ENCODE data around the gene FES. TPM values are rescaled to one million over a fixed set of nuclear protein-coding genes. Genes with fewer than 3 reads are reported as not detected.
"Not testable (repeated sequence)": the region's sequence is repeated elsewhere in the genome, so short reads cannot be mapped to it uniquely, and the experiment has no call there.

The FES gene
- total RNA-seq, 1 experiment from 2014 or later, result 0.16 TPM

DNA sequence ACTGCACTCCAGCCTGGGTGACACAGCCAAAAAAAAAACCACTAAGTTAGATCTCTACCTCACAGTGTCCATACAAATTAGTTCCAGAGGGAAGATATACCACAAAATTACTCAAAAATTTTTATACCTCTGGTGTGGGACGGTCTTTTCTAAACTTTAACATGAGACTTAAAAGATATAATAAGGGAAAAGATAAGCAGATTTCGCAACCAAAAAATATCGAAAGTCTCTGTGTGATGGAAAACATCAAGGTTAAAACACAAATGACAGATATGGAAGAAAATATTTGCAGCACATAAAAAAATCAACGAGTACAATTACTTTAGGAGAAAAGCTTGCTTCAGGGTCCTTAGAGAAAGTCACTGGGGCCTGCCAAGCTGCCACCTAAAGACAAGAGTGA lies 37.6 kb downstream of the FES start:
- H3K27me3 ChIP-seq (replicated peaks), result no peaks in the 10 kb centered on the region
- H3K9me3 ChIP-seq (replicated peaks), result no peaks in the 10 kb centered on the region
- H3K4me1 ChIP-seq (replicated peaks), result no peaks in the 10 kb centered on the region
- H3K36me3 ChIP-seq, result peaks cover 16% of the 10 kb centered on the region
- H3K4me3 ChIP-seq, result no peak overlapping the region
- no peak for DNase-seq (ENCODE audit: low read depth in 1 of 2, low spot score in 2 of 2)
- no peak overlapping the region for H3K27ac ChIP-seq

DNA sequence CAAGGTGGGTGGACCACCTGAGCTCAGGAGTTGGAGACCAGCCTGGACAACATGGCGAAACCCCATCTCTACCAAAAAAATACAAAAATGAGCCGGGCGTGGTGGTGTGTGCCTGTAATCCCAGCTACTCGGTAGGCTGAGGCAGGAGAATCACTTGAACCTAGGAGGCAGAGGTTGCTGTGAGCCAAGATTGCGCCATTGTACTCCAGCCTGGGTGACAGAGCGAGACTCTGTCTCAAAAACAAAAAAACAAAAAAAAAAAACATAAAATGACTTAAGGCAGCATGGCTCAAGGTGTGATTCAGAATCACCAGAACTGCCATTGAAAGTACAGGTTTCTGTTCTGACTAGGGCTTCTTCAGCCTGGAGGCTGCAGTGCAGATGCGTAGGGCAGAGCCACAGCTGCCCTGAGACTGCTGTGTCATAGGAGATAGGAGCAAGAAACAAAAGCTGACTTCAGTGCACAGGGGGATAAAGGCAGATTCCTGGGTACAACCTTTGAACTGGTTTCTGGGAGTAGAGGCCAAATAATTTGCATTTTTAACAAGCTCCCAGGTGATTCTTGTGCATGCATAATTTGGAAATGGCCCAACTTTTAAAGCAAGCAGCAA lies 38.5 kb downstream of the FES start:
- DNase-seq (ENCODE audit: low read depth in 1 of 2, low spot score in 2 of 2); H3K9me3 ChIP-seq (replicated peaks); H3K4me1 ChIP-seq (replicated peaks); H3K4me3 ChIP-seq; H3K27ac ChIP-seq; H3K27me3 ChIP-seq (replicated peaks): not testable (repeated sequence)
- H3K36me3 ChIP-seq, result peaks cover 16% of the 10 kb centered on the region

DNA sequence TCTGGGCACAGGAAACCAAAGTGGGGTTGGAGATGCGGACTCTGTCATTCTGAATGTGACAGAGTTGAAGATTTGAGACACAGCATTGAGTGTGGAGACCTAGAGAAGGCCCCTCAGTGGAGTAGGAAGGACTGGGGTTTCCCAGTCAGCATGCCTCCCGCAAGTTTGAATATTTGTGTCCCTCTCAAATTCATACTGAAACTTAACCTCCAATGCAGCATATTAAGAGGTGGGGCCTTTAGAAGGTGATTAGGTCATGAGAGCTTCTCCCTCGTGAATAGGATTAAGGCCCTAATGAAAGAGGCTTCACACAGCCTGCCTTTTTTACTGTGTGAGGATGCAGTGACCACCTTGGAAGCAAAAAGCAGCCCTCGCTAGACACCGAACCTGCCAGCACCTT lies 40.1 kb downstream of the FES start:
- no peak for DNase-seq (ENCODE audit: low read depth in 1 of 2, low spot score in 2 of 2)
- no peaks in the 10 kb centered on the region for H3K4me1 ChIP-seq (replicated peaks)
- H3K4me3 ChIP-seq, result no peak overlapping the region
- H3K9me3 ChIP-seq (replicated peaks), result no peaks in the 10 kb centered on the region
- peaks cover 8% of the 10 kb centered on the region for H3K36me3 ChIP-seq
- H3K27me3 ChIP-seq (replicated peaks), result no peaks in the 10 kb centered on the region
- no peak overlapping the region for H3K27ac ChIP-seq

DNA sequence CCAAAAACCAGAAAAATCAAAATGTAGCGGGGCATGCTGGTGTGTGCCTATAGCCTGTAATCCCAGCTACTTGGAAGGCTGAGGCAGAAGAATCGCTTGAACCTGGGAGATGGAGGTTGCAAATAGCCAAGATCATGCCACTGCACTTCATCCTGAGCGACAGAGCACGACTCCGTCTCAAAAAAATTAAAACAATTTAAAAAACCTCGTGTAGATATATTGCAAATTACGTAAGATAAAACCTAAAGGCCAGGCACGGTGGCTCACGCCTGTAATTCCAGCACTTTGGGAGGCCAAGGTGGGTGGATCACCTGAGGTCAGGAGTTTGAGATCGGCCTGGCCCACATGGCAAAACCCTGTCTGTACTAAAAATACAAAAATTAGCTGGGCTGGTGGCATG lies 42.5 kb downstream of the FES start:
- H3K27me3 ChIP-seq (replicated peaks); H3K27ac ChIP-seq; DNase-seq (ENCODE audit: low read depth in 1 of 2, low spot score in 2 of 2); H3K4me1 ChIP-seq (replicated peaks); H3K9me3 ChIP-seq (replicated peaks); H3K4me3 ChIP-seq; H3K36me3 ChIP-seq: not testable (repeated sequence)

DNA sequence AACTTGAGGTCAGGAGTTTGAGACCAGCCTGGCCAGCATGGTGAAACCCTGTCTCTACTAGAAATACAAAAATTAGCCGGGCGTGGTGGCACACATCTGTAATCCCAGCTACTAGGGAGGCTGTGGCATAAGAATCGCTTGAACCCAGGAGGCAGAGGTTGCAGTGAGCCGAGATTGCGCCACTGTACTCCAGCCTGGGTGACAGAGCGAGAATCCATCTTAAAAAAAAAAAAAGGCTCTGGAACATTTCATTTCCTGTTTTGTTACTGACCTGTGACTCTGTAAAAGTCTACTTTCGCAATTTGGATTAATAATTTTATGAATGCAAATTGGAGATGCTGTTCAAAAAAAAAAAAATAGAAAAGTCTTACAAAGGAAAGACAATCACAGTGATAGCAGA lies 43.8 kb downstream of the FES start:
- H3K4me3 ChIP-seq; H3K36me3 ChIP-seq; H3K27ac ChIP-seq; H3K27me3 ChIP-seq (replicated peaks); DNase-seq (ENCODE audit: low read depth in 1 of 2, low spot score in 2 of 2); H3K9me3 ChIP-seq (replicated peaks): not testable (repeated sequence)
- H3K4me1 ChIP-seq (replicated peaks), result peaks cover 15% of the 10 kb centered on the region

DNA sequence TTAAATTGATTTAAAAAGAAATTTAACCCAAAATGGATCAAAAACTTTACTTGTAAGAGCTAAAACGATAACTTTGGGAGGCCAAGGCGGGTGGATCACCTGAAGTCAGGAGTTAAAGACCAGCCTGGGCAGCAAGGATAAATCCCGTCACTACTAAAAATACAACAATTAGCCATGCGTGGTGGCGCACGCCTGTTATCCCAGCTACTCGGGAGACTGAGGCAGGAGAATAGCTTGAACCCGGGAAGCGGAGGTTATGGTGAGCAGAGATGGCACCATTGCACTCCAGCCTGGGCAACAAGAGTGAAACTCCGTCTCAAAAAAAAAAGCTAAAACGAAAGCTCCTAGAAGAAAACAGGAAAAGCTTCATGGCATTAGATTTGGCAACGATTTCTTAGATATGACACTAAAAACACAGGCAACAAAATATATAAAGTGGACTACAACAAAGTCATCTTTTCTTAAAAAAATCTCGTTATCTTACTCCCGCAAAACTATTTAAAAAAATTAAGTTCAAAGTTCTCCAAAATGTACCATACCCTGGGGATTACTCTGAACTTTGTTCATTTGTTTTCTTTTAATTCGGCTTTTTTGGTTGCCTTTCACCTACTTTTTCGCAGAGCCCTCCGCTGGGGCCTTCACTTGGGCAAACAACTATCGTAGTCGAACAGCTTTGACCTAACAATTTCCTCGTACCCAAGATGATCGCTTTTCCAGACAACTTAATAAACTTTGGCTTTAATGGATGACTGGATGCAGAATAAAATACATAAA lies 45.1 kb downstream of the FES start:
- Histone ChIP-seq H3K27ac (peak overlapping the region; percentile 80), H3K9me3 (replicated peaks) (no peaks in the 10 kb centered on the region), H3K4me1 (replicated peaks) (peaks cover 20% of the 10 kb centered on the region), H3K27me3 (replicated peaks) (no peaks in the 10 kb centered on the region), H3K36me3 (no peaks in the 10 kb centered on the region), H3K4me3 (peak overlapping the region; percentile 47)
- no peak for DNase-seq (ENCODE audit: low read depth in 1 of 2, low spot score in 2 of 2)

DNA sequence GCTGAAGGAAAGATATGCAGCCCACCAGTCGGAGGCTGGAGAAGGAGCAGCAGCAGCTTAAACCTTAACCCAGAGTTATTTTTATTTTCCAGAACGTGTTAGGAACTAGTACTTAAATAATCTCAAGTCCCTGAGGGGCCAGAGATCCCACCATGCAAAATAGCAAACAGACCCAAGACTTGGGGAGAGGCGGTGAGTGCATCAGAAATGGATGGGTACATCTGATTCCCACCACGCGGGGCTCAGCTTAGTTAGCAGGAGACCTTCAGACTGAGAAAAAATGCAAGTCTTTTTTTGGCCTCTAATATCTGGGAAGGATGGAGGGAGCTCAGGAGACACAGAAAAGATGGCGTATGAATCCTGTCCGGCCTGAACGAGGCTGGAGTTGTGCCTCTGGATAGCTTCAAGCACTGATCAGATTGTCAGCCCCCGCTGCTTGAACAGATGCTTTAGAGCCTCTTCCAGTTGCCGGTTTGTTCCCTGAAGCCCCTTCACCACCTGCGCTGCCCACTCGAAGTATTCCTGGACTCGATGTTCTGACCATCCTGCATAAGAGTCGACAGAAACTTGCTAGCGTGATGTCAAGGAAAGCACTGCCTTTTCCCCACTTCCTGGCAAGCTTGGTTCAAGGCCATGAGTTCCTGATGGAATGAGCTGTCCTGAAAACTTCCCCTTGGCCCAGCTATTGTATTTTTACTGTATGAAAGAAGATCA lies 46.7 kb downstream of the FES start:
- Histone ChIP-seq H3K27ac (no peak overlapping the region), H3K36me3 (no peaks in the 10 kb centered on the region; the same call in none of the 2 replicates), H3K4me3 (no peak overlapping the region), H3K9me3 (replicated peaks) (no peaks in the 10 kb centered on the region), H3K4me1 (replicated peaks) (peaks cover 30% of the 10 kb centered on the region), H3K27me3 (replicated peaks) (no peaks in the 10 kb centered on the region)
- DNase-seq (ENCODE audit: low read depth in 1 of 2, low spot score in 2 of 2), result no peak

DNA sequence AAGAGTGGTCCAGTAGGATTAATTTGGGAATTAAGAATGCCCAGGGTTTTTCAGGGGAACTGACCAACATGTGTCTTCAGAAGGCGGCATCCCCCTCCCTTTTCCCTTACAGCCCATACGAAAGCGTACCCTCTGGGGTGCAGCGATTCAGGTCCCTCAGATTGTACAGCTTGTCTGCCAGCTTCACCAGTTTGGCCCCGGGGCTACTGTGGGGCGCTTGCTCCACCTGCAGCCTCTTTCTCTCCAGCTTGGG lies 47.2 kb downstream of the FES start:
- H3K27ac ChIP-seq, result no peak overlapping the region
- peaks cover 5% of the 10 kb centered on the region for H3K36me3 ChIP-seq
- no peaks in the 10 kb centered on the region for H3K27me3 ChIP-seq (replicated peaks)
- H3K4me1 ChIP-seq (replicated peaks), result peaks cover 34% of the 10 kb centered on the region
- no peaks in the 10 kb centered on the region for H3K9me3 ChIP-seq (replicated peaks)
- no peak for DNase-seq (ENCODE audit: low read depth in 1 of 2, low spot score in 2 of 2)
- H3K4me3 ChIP-seq, result peak overlapping the region; percentile 59; the same call in 1 of the 2 replicates

DNA sequence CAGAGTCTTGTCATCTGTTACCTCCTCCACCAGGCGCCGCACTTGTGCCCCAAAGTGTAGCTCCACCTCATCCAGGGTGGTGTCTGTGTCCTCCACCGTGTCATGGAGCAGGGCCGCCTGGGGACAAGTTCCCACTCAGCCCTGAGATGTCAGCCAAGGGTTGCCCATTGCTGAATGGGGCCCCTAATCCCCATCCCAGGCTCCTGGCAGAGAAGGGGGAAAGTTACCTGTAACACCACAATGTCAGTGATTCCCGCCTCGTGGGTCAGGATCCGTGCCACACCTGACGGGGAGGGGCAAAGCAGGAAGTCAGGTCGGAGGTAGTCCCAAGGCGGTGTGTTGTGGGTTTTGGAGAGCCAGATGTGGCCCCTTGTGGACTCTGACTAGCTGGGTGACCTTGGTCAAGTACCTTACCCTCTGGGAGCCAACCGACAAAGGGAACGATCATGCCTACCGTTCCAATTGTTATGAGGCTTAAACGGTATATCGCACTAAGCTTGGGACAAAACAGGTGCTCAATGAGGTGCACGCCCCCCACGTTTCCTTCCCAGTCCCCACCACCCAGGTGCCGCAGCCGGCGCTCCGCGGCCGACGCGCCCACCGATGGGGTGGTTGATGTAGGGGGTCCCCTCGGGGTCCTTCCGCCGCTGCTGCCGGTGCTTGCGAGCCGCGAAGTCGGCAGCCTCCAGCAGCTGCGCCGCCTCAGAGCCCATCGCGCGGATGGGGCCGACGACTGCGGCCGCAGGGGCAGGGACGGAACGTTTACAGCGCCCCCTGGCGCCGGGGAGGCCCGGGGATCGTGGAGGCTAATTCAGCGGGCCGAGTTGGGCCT lies 47.7 kb downstream of the FES start, which contains the start of gene HDDC3:
HDDC3 (minus strand) TSS at position 722 of the 832 bp plus-strand sequence; CDS start at position 713, 9 bp downstream.
- H3K27me3 ChIP-seq (replicated peaks), result no peaks in the 10 kb centered on the region
- H3K36me3 ChIP-seq, result peaks cover 10% of the 10 kb centered on the region
- H3K9me3 ChIP-seq (replicated peaks), result no peaks in the 10 kb centered on the region
- H3K27ac ChIP-seq, result no peak within 1 kb of the TSS
- H3K4me3 ChIP-seq, result peak within 1 kb of the TSS; percentile 59
- peak; percentile 74 to 89 for DNase-seq (ENCODE audit: low read depth in 1 of 2, low spot score in 2 of 2)
- peaks cover 38% of the 10 kb centered on the region for H3K4me1 ChIP-seq (replicated peaks)

DNA sequence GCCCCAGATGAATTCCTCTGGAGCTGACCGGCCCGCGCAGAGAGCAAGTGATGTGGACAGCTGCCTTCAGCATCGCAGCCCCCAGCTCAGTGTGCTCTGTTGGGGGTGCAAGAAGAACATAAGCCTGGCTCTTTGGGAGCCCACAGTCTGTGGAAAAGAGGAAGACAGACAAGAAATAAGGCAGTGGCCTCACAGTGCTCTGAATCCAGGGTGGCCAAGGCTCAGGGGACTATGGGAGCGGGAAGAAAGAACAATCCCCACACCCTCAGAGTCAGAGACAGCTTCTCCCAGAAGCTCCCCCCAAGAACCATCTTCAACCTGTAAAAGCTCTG lies 48.3 kb downstream of the FES start:
- DNase-seq (ENCODE audit: low read depth in 1 of 2, low spot score in 2 of 2), result no peak
- peaks cover 38% of the 10 kb centered on the region for H3K4me1 ChIP-seq (replicated peaks)
- peak overlapping the region; percentile 59 for H3K4me3 ChIP-seq
- H3K27me3 ChIP-seq (replicated peaks), result no peaks in the 10 kb centered on the region
- no peak overlapping the region for H3K27ac ChIP-seq
- no peaks in the 10 kb centered on the region for H3K9me3 ChIP-seq (replicated peaks)
- H3K36me3 ChIP-seq, result peaks cover 14% of the 10 kb centered on the region

DNA sequence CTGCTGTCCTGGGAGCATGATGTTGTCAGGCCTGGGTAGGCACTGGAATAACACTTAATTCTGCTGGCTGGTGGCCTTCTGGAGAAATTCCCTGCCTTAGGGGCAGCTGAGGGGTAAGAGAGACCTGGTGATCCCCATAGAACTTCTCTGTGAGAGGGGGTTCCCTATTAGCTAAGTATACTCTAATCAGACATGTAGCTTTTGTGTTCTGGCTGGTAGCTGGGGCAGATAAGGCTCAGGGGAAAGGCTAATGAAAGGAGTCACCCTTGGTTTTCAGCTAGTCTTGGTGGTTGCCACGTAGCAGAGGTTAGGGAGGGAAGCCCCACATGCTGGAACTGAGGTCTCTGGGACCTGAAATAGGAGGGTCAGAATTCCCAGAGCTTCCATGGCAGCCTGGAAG lies 49.0 kb downstream of the FES start:
- Histone ChIP-seq H3K36me3 (peaks cover 19% of the 10 kb centered on the region), H3K4me1 (replicated peaks) (peaks cover 38% of the 10 kb centered on the region), H3K27ac (no peak overlapping the region), H3K27me3 (replicated peaks) (no peaks in the 10 kb centered on the region), H3K9me3 (replicated peaks) (no peaks in the 10 kb centered on the region), H3K4me3 (no peak overlapping the region)
- DNase-seq (ENCODE audit: low read depth in 1 of 2, low spot score in 2 of 2), result no peak

DNA sequence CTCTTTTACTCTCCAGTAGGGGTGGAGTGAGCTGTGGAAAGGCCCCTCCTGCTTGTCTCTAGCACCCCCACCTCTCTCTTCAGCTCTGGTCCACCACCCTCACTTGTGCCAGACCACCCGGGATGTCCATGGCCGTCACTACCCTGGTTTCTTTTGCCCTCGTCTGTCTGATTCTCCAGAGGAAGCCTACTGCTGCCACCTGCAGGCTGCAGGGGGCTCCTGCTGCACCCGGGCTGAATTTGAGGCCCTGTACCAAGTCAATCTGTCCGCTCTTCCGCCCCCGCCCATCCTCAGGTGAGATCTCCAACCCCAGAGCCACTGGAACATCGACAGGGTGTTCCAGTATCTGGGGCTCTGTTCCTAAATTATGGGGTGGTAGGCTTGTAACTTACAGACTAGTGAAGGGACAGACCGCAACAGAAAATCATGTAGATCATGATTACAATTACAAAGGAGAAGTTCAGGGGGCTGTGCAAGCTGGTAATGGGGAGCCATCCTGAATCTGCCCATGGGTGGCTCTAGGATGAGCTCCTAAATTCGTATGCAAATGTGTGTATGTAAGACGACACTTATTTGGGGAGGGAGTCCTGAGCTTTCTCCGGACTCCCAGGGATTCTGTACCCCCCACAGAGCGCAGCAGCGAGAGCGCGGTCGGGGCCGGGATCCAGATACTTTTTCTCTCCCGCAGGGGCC lies 50.1 kb downstream of the FES start:
- Histone ChIP-seq H3K4me1 (replicated peaks) (peaks cover 38% of the 10 kb centered on the region), H3K27me3 (replicated peaks) (no peaks in the 10 kb centered on the region), H3K27ac (no peak overlapping the region), H3K36me3 (peaks cover 30% of the 10 kb centered on the region), H3K4me3 (peak overlapping the region; percentile 62), H3K9me3 (replicated peaks) (no peaks in the 10 kb centered on the region)
- peak; percentile 78 to 87 for DNase-seq (ENCODE audit: low read depth in 1 of 2, low spot score in 2 of 2)
